GM19452 (cell line): Measurements from ENCODE around the gene ANG.
"Not testable (repeated sequence)": the region's sequence is repeated elsewhere in the genome, so short reads cannot be mapped to it uniquely, and the experiment has no call there.

ENCODE experiments used
- ATAC-seq: cut with Tn5 transposase; IDR thresholded peaks from one replicate; pipeline ENCODE4 v1.9.1; 2021; ENCODE audit not compliant: unreplicated experiment

ANG gene

DNA sequence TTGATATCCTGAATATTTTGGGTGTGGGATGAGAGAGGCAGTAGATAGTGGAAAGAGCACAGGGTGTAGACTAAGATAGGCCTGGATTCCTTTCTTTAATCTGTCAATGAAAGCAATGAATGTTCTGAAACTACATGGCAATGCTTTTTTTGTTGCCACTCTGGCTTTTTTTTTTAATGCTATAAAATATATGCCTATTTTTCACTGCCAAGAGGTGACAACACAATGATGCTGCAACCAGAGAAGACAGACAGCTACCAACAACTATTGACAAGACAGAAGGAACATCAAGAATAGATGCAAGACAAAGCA lies 9.4 kb downstream of the ANG start:
- ATAC-seq, result no peak

DNA sequence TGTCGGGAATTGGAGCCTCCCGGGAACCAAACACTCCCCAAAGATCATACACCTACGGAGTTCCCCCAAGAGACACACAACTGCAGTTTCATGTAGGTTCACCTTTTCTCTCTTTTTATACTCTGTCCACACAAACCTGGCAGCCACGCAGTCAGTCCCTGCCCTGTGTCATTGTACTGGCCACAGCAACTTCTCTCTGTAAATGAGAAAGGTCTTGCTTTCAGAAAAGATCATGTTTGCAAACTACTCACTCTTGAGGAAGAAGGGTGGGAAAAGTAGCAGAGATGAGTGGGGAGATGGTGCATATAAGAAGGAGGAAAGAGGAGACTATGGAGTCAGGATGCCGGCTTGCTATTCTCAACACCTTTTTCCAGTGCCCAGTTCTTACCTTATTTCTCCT lies 10.4 kb downstream of the ANG start:
- no peak for ATAC-seq

DNA sequence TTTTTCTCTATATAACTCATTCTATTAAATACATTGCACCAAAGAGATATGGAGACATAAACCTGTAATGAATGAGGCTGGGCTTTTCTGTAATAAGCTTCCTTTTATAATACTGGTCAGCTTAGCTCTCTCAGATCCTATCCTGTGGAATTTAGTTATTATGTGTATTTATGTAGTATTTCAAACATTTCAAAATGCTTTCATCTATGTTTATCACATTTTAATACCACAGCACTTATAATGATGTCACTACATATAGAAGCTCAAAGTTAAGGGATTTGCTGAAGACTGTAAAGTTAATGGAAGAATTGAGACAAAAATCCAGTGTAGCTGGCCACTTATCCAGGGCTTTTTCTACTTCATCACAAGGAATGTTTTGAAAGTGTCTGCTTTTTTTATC lies 11.4 kb downstream of the ANG start:
- ATAC-seq, result no peak

DNA sequence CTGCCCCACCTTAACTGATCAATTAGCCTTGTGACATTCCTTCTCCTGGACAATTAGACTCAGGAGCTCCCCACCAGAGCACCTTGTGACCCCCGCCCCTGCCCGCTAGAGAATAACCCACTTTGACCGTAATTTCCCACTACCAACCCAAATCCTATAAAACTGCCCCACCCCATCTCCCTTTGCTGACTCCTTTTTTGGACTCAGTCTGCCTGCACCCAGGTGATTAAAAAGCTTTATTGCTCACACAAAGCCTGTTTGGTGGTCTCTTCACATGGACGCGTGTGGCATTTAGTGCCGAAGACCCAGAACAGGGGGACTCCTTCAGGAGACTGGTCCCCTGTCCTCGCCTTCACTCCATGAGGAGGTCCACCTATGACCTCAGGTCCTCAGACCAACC lies 12.4 kb downstream of the ANG start:
- ATAC-seq, result not testable (repeated sequence)

DNA sequence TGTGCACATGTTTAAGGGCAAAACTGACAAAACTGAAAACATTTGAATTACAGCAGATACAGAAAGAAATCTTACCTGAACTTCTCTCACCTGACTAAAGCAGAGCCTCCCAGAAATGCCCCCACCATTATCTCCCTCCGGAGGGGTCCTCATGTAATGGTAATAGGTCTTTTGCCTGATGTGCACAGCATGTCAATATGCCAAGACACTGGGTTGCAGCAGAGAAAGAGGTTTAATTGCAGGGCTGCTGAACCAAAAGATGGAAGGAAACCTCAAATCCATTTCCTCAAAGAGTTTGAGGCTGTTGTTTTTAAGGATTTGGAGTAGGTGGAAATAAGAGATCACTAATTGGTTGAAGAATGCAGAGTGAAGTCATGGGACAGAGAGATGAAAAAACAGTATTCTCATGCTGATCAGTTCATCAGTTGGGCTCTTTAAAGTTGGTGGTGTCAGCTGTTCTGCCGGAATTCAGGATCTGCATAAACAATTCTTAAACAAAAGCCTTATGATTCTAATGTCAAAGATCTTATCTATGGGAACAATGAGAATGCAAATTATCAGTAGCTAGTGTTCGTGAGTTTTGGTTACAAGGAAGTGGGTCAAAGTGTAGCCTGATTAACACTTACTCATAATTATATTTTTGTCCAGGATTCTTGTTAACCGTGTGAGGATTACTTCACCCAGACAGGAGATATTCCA lies 18.2 kb downstream of the ANG start:
- no peak for ATAC-seq

DNA sequence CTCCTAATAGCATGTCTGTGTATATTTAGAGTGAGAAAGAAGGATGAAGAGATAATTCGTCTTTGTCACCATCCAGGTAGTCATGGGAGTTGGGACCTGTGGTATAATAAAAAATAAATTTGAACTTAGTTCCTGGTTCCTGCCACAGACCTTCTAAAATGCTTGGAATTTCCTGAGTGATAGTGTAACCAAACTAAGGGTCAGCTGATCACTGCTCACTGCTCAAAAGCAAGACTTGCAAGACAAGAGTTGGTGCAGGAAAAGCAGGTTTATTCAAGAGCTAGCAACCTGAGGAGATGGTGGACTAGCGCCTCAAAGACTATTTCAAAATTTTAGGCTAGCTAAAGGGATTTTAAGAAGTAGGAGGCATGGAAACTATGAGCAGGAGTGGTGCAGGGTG lies 19.1 kb downstream of the ANG start:
- no peak for ATAC-seq

DNA sequence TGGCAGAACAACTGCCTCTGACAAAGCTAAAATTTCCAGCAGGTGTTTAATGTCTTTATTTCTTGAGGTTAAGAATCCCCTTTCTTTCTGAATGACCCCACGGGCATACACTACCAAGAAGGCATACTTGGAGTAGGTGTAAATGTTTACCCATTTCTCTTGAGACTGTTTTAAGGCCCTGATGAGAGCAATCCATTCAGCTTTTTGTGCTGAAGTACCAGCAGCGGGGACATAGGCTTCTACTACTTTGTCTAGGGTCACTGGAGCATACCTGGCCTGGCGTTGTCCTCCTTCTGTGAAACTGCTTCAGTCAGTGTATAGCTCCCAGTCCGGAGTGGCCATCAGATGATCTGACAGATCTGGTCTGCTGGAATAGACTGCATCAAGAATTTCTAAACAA lies 22.7 kb downstream of the ANG start:
- no peak for ATAC-seq

DNA sequence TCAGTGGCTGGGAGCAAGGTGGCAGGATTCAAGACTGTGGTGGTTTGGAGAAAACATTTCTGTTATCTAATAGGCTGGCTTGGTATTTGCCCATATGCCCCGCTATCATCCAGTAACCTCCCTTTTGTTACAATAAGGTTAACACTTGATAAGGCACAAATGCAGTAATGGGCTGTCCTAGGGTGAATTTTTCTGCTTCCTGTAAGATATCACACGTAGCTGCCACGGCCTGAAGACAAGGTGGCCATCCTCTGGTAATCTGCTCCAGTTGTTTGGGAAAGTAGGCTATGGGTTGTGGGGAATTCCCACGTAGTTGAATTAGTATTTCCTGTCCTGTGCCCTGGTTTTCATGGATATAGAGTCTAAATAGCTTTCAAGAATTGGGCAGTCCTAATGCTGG lies 23.1 kb downstream of the ANG start:
- ATAC-seq, result no peak

DNA sequence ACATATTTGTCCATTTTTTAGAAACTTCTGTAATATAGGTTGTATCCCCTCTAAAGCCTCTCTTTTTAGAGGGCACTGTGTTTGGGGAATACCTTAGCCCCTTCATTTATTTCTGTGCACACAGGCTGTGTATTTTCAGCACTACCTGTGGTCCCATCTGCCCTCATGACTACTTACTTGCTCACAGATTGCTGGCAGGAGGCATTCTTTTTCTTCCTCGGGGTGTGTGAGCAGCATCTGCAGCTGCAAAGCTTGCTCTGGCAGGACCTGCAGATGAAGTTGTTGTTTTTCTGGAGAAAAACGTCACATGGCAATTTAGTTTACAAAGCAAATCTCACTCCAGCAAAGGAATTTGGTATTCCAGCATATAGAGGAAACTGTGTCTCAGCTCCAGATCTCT lies 24.3 kb downstream of the ANG start:
- no peak for ATAC-seq

DNA sequence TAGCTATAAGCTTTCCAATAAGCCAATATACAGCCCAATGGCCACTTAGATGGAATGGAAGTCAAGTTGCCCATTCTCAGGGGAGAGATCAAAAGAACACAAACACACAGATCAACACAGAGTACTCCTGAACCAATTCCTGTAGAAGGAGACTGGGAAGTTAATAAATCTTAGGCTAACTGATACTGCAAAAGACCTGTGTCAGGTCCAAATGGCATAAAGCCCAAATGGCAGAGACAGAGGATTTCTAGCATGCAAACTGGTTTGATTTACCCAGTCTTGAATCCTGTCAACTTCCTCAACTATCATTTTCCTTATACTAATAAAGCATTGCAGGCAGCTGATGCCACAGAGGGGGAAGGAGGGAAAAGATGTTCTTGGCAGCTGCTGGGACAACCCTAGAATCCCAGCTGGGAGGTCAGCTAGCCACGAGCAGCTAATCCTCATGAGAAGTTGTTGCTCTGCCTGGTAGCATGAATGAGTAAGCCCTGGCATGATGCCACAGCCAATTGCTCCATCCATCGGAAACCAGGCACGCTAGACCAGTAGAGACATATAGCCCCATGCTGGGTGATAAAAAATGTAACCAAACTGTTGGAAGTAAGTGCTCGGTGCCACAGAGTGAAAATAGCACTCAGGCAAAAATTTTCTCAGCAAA lies 26.2 kb downstream of the ANG start:
- no peak for ATAC-seq

DNA sequence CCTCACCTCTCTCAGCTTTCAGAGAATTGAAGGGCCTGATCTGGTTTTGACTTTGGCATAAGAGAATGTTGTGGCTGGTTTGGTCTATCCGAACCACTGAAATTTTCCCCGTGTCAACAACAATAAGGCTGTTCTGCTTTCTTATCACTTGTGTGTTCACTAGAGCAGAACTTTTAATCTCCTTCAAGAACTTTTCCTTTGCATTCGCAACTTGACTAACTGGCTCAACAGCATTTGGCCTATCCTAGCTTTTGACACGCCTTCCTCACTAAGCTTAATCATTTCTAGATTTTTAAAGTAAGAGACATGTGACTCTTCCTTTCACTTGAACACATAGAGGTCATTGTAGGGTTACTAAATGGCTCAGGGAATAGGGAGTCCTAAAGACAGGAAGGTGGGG lies 31.2 kb downstream of the ANG start:
- no peak for ATAC-seq

DNA sequence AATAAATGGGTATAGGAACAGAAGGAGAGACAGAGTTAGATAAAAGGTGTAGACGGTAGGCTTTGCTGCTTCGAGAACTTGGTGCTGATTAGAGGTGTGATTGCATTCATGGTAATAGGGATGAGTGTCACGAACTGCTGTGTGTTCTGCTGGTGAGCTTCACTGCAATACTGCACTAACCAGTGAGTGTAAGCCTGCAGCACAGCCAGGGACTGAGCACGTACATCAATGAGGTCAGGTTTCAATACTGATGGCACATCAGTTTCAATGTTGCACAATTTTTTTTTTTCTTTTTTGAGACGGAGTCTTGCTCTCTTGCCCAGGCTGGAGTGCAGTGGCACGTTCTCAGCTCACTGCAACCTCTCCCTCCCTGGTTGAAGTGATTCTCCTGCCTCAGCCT lies 32.2 kb downstream of the ANG start:
- ATAC-seq, result no peak

DNA sequence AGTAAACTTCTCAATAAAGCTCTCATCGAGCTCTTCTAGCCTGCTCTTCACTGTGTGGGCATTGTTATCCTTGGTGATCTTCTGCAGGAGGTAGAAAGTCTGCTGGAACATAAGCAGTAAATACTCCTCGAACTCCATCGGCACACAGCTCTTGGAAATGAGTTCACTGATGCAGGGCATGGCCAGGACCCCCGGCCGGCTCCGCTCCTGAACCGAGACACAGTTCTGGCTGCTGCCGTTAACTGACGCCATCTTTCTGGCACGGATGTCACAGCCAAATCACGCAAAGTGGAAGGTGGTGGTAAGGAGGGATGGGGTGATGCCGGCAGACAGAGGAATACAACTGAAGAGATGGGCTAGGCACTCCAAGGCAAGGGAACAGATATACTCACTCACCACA lies 33.5 kb downstream of the ANG start:
- no peak for ATAC-seq

DNA sequence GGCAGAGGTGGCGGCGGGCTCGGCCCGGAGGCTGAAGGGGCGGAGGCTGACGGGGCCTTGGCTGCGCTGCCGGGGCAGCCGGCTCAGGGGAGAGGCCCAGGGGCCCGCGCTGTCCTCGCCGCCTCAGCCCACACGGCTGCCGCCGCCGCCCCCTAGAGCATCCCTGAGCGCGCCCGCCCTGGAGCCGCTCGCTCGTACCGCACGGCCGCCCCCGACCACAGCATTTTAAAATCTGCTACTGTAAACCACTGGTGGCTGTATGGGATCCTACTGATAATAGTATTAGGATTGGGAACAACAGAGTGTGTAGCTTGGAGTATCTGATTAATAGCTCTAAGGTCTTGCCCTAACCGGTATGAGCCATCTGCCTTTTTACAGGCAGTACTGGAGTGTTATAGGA lies 34.9 kb downstream of the ANG start:
- ATAC-seq, result no peak

DNA sequence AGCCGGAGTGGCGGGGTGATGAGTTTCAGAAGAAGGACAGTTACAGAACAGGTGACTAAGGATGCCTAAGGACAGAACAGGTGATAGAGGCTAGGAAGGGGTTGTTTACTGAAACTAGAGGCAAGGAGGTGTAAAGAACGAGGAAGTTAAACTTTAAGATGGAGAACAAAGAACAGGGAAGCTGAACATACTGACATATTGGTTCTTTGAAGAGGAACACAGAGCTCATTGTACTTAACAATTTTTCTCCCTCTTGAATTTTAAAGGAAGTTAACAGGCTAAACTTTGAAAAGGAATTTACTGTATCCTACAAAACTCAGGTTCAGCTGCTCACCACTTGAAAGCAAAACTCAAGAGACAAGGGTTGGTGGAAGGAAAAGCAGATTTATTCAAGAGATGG lies 37.6 kb downstream of the ANG start:
- ATAC-seq, result not testable (repeated sequence)

DNA sequence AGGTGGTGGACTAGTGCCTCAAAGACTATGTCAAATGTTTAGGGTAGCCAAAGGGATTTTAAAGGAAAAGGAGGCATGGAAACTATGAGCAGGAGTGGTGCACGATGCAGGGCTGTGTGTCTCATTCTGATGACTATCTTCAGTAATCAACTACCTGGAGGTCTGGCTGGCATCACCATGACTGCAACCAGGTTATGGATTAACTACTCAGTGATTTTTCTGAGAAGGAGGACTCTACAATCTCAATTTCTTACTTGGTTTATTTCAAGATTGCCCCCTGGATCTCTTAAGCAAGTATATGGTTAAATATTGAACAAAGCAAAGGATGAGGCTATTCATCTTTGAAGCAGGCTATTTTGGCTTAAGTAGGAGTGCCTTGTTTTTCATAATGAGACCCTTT lies 38.0 kb downstream of the ANG start:
- ATAC-seq, result no peak

DNA sequence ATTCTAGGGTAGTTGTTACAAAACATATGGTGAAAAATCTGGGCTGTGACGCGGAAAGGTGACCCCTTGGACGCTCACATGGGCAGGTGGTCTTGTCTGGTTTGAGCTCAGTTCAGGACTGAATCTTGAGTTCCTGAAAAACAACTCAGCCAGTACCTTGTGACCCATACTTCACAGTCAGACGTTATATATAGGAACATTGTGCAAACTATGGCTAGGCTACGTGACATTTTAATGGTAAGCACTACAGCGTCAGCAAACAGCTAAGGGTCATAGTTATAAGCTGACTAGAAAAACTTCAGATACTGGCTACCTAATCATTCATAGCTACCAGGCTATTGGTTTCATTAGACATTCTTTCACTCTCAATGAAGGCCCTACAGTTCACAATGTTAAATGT lies 42.3 kb downstream of the ANG start:
- ATAC-seq, result no peak

DNA sequence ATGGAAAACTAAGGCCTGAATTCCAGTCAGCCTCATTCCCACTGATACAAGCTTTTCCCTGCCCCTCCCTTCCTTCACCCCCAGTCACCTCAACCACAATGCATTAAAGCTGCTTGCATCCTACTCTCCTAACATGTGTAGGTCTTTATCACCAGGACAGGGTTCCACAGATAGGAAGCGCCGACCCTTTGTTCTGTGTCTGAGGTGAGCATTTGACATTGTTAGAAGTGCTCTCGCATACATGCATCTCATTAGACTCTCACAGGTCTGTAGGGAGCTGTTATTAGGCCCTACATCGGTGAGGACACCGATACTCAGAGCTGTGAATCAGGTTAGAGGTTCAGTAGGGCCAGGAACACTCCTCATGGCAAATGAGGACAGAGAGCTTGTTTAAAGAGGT lies 43.9 kb downstream of the ANG start:
- ATAC-seq, result no peak

DNA sequence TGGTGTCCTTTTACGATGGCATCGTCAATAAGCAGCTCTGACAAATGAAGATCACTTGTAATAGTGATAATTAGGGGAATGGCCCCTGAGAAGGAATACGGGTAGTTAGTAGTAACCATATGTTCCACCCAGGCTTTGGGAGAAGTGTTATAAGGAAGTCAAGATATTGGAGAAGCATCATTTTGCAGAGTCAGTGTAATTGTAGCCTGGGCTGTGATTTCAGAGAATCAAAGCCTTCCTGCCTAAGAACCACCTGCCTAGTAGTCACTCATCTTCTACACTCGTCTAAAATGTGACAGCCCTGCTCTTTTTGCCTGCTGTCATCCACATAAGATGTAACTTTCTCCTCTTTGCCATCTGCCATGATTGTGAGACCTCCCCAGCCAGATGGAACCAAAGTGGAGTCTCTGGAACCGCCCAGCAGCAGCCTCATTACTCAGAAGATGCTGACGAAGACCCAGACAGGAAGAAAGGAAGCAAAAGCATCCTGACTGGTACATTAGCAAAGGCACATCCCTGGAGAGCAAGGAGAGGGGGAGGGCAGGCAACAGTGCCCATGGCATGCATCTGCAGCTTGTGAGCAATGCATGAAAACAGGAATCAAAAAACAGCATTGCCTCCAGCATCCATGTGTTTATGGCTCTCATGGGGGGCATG lies 44.5 kb downstream of the ANG start:
- no peak for ATAC-seq

DNA sequence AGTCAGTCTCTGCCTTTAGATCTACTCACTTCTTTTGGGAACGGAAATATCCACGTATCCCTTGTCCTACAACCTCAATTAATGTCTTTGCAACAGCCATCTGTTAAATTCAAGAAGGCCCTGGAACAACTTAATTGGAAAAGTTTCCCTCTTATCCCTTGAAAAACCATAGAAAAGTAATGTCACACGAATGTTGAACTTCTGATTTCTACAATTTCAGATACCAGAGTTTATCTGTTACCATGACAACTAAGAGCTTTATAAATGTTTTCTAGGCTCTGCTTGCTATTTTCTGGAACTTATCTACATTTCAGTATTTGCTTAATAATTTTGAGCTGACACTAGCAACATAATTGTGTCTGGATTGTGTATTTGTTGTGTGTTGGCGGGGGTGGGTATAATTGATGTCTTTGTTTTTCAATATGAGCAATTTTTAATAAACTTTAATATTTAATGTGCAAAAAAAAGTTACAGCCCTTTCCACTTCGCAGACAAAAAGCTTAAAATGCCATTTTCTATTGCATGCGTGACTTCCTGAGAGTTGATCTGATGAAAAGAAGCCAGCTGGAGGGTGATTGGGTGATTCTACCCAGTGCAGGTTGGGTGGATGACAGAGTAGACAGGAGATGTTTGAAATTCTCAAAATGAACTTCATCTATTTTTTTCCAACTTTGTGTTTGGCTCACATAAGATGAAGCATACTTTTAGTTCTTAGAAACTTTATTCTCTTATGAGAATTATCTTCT lies 45.3 kb downstream of the ANG start:
- no peak for ATAC-seq

DNA sequence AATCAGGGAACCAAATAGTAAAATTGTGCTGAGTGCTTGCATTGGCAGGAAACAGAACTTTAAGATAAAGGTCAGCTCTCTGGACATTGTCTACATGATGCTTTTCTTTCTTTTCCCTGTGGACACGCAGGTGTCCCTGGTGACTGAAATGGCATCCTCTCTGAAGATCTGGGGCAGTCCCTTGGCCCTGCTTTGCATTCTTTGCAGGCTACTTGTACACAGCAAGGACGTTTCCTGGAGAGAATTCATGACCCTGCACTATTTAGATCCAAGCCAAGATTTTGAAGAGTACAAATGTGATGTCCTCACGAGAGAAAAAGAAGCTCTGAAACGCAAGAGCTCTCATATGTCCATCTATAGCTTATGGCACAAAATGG lies 45.9 kb downstream of the ANG start:
- ATAC-seq, result no peak

DNA sequence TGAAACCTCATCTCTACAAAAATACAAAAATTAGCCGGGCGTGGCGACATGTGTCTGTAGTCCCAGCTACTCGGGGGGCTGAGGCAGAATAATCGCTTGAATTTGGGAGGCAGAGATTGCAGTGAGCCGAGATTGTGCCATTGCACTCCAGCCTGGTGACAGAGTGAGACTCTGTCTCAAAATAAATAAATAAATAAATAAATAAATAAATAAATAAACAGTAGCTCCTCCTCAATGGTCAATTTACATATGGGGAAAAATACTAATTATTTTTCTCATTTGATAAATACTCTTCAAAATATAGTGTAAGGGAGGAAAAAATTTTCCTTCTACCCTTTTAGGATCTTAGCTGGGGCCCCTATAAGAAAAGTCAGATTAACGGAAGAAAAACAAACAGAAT lies 49.7 kb downstream of the ANG start:
- not testable (repeated sequence) for ATAC-seq
